Limb (tissue), 2 donors: ENCODE measurements around the gene SART1.
"Not testable (repeated sequence)": the region's sequence is repeated elsewhere in the genome, so short reads cannot be mapped to it uniquely, and the experiment has no call there.

Source experiments
- DNase-seq, 2 donors: peaks; one replicate each; pipeline ENCODE4 v3.0.0-alpha.2; 2016; ENCODE audit errors: extremely low spot score in 2 of 2

Gene SART1

DNA sequence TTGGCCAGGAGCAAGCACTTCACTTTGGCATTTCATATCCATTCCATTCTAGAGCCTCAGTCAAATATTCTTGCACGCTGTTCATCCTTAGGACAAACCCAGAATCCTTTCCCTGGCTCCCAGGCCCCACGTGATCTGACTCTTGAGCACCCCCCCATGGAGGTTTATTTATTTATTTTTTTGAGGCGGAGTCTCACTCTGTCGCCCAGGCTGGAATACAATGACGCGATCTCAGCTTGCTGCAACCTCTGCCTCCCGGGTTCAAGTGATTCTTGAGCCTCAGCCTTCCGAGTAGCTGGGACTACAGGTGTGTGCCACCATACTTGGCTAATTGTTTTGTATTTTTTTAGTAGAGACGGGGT is 29.0 kb upstream of the SART1 start:
- DNase-seq, result no peak

DNA sequence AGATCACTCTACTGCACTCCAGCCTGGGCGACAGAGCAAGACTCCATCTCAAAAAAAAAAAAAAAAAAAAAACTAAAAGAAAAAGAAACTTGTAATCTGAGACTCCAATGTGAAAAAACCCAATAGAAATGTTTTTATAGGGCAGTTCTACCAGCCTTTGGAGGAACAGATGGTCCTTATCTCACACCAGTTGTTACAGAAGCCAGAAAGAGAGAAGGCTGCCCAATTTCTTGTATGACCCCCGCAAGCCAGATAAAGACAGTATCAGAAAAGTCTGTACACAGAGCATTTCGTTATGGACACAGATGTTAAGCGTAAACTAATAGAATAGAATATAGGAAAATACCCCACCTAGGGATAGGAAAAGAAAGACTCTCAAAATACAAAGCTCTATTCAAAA is 27.5 kb upstream of the SART1 start:
- peak in 1 of 2 donors; percentile 21 for DNase-seq

DNA sequence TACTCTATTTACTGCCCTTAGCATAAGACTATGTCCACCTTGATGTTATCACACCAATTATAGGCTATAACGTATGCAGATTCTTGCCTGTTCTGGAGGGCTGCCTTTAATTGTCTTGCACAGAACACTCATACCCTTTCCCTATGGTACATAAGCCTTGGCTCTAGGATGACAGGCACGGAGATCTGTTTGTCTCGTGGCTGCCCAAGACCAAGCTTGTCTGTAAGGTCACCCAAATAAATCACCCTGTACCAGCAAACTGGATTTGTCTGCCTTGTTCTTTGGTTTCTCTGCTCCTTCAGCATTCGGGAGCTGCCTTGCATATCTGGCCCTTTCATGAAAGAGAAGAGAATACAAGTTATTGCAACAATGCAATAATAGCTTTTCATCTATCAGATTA is 23.8 kb upstream of the SART1 start:
- DNase-seq, result no peak

DNA sequence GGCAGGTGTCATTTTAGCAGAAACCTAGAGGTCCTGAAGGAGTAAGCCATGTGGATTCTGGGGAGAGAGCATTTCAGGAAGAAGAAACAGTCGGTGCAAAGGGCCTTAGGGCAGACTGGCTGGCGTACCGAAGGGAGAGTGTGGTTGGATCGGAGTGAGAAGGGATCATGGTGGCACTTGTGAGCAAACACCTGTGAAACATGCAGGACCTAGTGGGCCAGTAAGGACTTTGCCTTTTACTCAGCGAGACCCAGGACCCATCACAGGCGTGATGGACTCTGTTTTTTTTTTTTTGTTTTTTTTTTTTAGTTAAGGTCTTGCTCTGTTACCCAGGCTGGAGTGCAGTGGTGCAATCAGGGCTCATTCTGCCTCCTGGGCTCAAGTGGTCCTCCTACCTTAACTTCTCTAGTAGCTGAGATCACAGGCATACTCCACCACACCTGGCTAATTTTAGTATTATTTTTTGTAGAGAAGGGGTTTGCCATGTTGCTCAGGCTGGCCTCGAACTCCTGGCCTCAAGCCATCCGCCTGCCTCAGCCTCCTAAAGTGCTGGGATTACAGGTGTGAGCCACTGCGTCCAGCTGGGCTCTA is 19.7 kb upstream of the SART1 start:
- DNase-seq, result no peak

DNA sequence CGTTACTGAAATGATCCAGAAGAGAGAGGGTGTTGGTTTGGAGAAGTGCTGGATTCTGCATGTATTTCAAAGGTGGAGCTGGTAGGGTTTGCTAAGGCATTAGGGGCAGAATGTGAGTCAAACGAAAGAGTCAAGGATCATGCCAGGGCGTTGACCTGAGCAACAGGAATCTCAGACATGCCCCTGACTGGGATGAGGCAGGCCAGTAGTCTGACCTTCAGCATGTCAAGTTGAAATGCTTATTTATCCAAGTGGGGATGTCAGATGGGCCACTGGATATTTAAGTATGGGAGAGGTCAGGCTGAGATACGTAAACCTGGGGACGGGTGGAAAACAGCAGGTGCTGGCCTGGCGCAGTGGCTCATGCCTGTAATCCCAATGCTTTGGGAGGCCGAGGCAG is 19.0 kb upstream of the SART1 start:
- no peak for DNase-seq

DNA sequence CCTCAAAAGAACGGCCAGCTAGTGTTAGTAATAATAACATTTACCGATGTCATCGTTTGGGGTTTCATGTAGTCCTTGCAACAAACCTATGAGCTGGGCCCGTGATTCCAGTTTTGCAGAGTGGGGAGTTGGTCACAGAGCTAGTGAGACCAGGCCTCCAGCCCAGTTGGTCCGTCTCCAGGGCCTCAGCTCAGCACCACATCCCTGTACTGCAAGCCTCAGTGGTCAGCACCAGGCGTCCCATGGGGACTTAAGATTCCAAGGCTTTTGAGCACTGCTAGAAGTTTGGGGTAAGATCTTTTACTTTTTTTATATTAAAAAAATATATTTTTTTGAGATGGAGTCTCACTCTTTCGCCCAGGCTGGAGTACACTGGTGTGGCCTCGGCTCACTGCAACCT is 17.3 kb upstream of the SART1 start:
- DNase-seq, result no peak

DNA sequence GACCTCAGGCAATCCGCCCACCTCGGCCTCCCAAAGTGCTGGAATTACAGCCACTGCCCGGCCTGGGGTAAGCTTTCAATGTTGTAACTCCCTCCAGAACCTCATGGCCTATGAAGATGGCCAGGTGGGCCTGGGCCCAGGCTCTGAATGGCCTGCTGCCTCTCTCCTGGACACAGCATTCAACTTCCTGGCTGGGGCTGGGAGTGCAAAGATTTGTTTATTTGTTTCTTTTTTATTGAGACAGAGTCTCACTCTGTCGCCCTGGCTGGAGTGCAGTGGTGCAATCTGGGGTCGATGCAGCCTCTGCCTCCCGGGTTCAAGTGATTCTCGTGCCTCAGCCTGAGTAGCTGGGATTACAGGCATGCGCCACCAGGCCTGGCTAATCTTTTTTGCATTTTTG is 16.8 kb upstream of the SART1 start:
- DNase-seq, result no peak

DNA sequence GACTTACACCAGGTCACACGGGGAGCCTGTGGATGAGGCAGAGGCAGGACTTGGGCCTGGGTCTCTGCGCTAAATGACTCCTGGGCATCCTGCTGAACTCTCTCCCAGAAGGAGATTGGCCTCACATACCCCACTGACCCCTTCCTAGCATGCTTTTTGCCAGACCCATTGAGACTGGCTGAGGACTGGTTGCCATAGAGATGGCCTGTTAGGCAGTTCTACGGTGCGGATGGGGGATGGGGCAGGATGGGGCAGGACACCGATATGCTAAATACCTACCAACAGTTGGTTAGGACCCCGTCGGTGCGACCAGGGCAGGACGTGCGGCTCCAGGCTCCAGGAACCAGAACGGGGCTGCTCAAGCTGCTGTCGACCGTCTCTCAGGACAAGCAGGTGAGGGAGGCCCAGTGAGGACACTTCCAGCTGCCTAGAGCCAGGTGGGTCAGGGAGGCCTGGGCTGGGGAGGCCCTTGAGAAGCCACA is 16.1 kb upstream of the SART1 start, which contains the start of gene TSGA10IP:
TSS of gene TSGA10IP (plus strand) at position 51 of the 482 bp plus-strand sequence. CDS start at position 247, 196 bp downstream.
- no peak for DNase-seq

DNA sequence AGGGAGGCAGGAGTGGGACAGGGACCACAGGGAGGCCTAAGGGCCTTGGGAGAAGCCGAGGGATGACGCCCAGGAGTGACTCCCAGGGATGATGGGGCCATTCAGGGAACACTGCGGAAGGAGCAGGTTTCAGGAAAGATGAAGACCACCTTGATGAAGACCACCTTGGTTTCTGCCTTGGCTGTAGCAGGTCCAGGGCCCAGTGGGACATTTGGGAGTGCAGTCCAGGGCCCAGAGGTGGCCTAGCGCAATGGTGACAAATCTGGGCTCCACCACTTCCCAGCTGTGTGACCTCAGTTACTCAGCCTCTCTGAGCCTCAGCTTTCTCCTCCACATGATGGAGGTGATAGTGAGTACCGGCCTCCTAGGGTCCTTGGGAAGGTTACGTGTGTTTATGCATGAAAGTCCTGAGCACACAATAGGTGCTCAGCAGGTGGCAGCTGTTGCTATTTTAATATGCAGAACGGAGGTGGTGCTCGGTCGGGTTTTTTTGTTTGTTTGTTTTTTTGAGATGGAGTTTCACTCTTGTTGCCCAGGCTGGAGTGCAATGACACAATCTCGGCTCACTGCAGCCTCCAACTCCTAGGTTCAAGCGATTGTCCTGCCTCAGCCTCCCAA is 15.5 kb upstream of the SART1 start:
- no peak for DNase-seq

DNA sequence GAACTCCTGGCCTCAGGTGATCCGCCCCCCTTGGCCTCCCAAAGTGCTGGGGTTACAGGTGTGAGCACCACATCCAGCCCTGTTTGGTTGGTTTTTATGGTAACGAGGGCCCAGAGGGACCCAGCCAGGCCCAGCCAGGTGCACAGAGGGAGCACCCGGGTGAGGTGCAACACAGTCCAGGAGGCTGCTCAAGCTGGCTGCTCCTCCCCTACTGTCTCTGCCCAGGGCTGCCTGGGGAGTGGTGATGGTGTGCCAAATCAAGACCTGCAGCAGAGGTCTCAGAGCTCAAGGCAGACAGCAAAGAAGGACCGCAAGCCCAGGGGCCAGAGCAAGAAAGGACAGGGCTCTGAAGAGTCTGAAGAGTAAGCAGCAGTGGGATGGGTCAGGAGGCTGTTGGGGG is 14.9 kb upstream of the SART1 start:
- no peak for DNase-seq

DNA sequence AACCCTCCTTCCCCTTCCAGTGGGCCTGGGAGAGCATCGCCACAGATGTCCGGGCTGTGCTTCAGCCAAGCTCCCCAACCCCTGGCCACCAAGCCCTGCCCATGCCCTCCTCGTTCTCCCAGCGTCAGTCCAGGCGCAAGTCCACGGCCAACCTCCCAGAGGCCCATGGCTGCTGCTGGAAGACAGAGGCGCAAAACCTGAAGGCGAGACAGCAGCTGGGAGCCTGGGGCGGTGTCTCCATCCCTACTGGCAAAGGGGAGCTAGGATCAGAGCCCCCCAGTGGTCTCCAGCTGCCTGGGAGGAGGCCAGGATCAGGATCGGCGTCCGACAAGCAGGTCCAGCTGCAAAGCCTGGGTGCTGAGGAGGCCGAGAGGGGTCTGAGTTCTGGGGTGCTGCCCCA is 14.4 kb upstream of the SART1 start:
- no peak for DNase-seq

DNA sequence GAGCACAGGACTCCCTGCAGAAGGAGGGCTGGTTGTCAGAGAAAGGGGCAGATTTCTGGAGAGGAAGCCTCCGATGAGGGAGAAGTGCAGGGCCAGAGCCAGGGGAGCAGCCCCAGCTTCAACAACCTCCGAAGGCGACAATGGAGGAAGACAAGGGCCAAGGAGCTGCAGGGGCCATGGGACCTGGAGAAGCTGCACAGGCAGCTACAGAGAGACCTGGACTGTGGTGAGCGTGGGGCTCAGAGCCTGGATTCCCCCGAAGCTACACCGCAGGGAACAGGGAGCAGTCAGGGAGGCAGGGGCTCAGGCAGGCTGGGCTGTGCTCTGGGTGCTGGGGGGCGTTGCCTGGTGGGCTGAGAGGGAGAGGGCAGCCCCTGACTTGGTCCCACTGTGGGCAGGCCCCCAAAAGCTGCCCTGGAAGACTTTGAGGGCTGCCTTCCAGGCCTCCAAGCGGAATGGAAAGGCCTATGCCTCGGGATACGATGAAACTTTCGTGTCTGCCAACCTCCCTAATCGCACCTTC is 13.9 kb upstream of the SART1 start:
- DNase-seq, result no peak

DNA sequence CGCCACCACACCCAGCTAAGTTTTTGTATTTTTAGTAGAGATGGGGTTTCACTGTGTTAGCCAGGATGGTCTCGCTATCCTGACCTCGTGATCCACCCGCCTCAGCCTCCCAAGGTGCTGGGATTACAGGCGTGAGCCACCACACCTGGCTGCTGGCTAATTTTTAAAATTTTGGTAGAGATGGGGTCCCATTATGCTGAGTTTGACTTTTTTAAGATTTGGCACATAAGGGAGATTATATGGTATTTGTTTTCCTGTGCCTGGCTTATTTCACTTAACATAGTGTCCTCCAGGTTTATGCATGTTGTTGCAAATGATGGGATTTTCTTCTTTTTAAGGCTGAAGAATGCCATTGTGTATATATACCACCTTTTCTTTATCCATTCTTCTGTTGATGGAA is 10.8 kb upstream of the SART1 start:
- DNase-seq, result not testable (repeated sequence)

DNA sequence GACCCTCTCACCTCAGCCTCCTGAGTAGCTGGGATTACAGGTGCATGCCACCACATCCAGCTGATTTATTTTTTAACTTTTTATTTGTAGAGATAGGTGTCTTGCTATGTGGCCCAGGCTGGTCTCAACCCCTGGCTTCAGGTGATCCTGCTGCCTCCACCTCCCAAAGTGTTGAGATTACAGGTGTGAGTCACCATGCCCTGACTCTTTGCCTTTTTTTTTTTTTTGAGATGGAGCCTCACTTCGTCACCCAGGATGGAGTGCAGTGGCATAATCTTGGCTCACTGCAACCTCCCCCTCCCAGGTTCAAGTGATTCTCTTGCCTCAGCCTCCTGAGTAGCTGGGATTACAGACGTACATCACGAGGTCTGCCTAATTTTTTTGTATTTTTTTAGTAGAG is 9.9 kb upstream of the SART1 start:
- not testable (repeated sequence) for DNase-seq

DNA sequence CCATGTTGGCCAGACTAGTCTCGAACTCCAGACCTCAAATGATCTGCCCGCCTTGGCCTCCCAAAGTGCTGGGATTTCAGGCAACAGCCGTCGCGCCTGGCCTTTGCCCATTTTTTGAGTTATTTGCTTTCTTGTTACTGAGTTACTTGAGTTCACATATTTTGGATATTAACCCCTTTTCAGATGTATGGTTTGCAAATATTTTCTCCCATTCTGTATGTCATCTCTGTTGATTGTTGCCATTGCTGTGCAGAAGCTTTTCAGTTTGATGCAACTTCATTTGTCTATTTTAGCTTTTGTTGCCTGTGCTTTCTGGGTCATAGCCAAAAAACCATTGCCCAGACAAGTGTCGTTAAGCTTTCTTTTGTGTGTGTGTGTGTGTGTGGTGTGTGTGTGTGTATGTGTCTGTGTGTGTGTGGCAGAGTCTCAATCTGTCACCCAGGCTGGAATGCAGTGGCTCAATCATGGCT is 9.4 kb upstream of the SART1 start:
- no peak for DNase-seq

DNA sequence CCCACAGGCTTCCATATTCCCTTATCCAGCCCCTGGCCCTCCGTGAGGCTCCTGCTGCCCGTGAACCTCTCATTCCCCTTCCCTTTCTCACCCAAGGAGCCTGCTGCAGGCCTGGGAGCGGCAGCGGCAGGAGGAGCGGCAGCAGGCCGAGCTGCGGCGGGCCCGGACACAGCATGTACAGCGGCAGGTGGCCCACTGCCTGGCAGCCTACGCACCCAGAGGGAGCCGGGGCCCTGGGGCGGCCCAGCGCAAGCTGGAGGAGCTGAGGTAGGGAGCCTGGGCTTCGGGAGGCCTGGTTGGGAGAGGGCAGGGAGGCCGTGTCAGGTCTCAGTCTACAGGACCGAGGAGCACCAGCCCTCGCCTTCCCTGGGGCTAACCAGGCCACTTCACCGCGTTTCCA is 8.1 kb upstream of the SART1 start:
- DNase-seq, result no peak

DNA sequence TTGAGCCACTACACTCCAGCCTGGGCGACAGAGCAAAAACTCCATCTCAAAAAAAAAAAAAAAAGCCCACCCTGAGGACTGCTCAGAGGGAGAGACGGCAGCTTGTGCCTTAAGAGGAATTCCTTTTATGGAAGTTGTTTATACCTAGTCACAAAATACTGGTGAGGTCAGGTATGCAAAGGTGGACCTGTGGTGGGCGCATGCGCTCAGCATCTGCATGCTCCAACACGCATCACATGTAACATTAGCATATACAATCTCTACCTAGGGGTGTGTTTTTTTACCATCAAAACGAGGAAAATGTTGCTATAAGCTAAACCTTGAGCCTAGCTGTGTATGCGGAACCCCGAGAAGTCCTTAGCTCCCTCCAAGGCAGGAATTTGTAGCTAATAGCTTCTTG is 6.8 kb upstream of the SART1 start:
- no peak for DNase-seq

DNA sequence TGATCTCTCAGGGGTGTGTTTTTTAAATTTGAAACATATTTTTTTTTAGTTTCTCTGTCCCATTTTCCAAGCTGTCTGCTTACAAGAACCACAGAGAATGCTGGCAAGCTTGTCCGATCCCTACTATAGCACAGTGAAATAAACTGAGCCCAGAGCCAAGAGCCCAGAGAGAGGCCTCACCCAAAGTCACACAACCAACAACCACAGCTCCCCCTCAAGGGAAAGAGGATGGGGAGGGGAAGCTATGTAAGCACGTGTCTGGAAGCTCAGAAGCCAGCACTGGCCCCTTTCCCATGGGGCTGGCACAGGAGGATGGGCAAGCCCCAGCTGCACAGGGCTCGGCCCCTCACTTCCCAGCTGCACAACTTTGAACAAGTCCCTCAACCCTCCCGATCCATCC is 3.2 kb upstream of the SART1 start:
- no peak for DNase-seq

DNA sequence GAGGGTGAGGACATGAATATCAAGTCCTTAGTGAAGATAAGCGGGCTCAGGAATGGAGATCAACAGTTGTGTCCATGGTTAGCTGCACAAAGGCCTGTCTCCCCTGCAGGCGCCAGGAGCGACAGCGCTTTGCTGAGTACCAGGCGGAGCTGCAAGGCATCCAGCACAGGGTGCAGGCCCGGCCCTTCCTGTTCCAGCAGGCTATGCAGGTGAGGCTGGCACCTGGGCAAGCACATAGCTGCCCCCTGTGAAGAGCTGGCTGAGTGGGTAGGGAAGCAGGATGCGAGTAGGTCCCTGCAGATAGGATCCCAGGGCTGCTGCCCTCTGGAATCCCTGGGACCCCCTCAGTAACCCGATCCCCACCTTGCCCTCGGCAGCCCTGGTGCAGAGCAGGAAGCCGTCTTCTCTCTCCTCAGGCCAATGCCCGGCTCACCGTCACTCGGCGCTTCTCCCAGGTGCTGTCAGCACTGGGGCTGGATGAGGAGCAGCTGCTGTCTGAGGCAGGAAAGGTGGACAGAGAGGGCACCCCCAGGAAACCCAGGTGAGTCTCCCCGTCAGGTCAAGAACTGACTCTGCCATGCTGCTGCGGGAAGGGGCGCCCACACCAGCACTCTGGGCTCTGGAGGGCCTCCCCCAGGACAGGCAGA is 2.6 kb upstream of the SART1 start:
- DNase-seq, result no peak

DNA sequence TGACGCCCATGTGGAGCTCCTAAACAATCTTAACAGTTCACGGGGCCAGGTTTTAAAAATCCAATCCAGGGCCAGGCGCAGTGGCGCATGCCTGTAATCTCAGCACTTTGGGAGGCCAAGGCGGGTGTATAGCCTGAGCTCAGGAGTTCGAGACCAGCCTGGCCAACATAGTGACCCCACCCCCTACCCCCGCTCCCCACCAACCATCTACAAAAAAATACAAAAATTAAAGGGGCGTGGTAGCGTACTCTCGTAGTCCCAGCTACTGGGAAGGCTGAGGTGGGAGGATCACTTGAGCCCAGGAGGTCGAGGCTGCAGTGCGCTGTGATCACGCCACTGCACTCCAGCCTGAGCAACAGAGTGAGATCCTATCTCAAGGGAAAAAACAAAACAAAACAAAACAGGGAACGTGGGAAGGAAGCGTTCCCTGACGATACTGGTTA is 689 bp upstream of the SART1 start:
- DNase-seq, result no peak

DNA sequence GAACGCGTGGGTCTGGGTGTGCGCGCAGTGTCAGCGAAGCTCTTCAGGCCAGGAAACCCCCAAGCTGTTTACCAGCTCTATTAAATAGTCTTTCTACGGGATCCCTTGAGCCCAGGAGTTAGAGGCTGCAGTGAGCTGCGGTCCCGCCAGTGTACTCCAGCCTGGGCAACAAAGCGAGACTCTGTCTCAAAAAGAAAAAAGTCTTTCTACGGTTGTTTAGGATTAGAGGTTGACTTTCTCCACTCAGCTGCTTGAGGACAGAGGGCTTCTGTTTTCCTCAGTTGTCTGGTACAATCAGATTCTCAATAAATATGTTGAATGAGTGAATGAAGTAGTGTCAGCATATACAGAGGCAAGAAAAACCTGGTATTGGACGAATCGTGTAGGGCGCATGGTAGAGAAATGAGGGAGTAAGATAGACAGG is 619 bp downstream of the SART1 start:
- no peak for DNase-seq

DNA sequence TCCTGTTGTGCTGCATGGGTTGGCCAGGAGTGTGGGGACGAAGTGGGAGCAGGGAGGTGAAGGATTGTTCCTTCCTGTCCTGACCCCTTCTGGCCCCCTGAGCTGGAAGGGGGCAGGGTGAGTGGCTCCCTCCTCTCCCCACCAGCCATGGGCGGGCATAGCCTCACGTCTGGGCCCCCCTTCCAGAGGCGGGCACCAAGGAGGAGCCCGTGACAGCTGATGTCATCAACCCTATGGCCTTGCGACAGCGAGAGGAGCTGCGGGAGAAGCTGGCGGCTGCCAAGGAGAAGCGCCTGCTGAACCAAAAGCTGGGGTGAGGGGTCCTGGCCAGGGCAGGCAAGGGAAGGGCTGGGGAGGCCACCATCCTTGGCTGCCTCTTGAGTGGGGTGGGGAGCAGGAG is 3.4 kb downstream of the SART1 start:
- no peak for DNase-seq
